Astrocyte of the cerebellum (primary cell): Measurements from ENCODE around the gene UGT1A3.

Experiments
- DNase-seq: peaks from one replicate; pipeline ENCODE4 v3.0.0-alpha.2; 2011; ENCODE audit warnings: low read depth
- H3K4me3 ChIP-seq: 2 replicates; pipeline ENCODE4 v1.5.1; 2011; ENCODE audit warnings: mild to moderate bottlenecking, low read depth, low read length, moderate library complexity
- in situ Hi-C: cut with HindIII; loops from 2 replicates; pipeline ENCODE4 v1.10.0; 2017; ENCODE audit warnings: low sequenced_read_pairs
- TF ChIP-seq, protein P1 (sequence below): IDR thresholded peaks from 2 replicates; pipeline ENCODE4 v1.5.1; 2012; ENCODE audit warnings: low read length, low read depth, moderate library complexity, mild to moderate bottlenecking; ENCODE audit errors: missing control alignments

The UGT1A3 gene

DNA sequence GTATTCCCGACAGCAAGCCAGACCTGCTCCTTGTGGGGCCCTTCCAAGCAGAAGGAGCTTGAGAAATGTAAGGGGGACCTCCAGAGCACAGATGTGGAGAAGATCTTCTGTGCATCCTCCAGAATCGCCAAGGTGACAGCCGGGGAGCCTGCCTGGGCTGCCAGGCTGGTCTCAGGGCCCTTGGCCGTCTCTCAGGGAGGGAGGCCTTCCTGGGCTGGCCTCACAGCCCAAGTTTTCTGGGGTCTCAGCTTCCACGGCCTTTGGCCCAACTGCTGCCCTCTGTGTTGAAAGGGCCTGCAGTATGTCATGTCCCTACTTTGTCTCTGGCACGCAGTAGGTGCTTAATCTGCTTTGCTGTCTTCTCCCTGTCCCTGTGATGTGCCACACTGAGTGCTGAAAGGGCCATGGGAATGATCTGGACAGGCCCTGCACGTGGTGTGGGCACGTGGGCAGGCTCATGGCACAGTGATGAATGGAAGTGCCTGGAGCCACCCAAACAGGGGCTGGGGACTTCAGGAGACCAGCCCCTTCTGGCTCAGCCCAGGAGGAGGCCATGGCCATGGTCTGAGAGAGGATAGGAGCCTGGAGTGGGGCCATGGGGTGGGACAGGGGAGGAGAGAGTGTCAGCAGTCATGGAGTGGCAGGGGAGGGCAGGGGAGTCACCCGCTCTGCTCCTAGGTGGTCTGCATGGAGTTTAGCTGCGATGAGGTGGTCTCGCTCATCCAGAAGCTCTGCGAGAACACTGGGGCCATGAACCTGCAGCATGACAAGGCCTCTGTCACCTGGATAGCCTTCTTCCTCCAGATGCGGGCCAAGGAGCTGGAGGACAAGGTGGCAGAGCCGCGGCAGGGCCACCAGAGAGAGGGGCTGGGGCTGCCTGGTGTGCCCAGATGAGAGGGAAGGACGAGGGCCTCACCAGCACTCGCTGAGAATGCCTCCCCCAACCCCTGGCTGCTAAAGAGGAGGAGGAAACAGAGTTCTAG lies 90.1 kb downstream of the UGT1A3 start:
- no peak for DNase-seq
- H3K4me3 ChIP-seq, result no peak overlapping the region
- in situ Hi-C loops, result no loop called here
- TF ChIP-seq, protein P1, sequence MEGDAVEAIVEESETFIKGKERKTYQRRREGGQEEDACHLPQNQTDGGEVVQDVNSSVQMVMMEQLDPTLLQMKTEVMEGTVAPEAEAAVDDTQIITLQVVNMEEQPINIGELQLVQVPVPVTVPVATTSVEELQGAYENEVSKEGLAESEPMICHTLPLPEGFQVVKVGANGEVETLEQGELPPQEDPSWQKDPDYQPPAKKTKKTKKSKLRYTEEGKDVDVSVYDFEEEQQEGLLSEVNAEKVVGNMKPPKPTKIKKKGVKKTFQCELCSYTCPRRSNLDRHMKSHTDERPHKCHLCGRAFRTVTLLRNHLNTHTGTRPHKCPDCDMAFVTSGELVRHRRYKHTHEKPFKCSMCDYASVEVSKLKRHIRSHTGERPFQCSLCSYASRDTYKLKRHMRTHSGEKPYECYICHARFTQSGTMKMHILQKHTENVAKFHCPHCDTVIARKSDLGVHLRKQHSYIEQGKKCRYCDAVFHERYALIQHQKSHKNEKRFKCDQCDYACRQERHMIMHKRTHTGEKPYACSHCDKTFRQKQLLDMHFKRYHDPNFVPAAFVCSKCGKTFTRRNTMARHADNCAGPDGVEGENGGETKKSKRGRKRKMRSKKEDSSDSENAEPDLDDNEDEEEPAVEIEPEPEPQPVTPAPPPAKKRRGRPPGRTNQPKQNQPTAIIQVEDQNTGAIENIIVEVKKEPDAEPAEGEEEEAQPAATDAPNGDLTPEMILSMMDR, result no peak

- DNase-seq, result no peak
- in situ Hi-C loops, result no loop called here
- TF ChIP-seq, protein P1, result no peak
- no peak overlapping the region for H3K4me3 ChIP-seq
Measured at GRCh38 chr2:233819884-233820773, 91.3 kb downstream of the UGT1A3 start.

DNA sequence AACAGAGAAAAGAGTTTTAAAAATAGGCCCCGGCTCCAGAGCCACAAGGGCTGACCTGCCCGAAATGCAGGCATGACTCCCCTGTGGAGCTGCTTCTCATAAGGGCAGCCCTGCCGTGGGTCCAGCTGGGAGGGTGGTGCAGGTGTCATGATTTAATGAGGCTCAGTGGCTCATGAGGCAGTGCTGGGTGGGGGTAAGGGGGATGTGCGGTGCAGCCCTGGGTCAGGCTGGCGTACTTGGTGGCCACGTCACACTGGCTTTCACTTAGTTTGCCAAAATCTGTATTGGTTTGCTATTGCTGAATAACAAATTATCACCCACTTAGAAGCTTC lies 91.9 kb downstream of the UGT1A3 start:
- DNase-seq, result no peak
- in situ Hi-C loops, result no loop called here
- H3K4me3 ChIP-seq, result no peak overlapping the region

DNA sequence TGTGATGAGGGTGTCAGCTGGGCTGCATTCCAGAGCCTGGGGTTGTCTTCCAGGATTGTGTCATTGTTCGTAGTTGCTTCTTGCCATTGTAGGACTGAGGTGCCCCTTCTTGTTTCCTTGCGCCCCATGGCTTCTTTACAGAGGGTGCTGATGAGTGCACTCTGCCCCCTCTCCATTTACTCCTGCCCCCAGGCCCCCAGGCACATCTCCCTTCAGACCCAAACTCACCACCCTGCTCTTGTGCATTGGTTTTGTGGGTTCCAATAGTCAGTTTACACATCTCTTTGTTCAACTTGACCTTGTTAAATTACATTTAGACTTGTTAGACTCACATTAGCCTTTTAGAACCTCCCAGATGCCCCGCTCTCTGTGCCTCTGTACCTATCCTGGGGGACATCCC lies 92.4 kb downstream of the UGT1A3 start:
- no peak for DNase-seq
- no peak overlapping the region for H3K4me3 ChIP-seq
- in situ Hi-C loops, result no loop called here
- TF ChIP-seq, protein P1, result no peak

More for the DNA sequence above, 91.9 kb downstream of the UGT1A3 start:
- TF ChIP-seq, protein P1, result no peak

DNA sequence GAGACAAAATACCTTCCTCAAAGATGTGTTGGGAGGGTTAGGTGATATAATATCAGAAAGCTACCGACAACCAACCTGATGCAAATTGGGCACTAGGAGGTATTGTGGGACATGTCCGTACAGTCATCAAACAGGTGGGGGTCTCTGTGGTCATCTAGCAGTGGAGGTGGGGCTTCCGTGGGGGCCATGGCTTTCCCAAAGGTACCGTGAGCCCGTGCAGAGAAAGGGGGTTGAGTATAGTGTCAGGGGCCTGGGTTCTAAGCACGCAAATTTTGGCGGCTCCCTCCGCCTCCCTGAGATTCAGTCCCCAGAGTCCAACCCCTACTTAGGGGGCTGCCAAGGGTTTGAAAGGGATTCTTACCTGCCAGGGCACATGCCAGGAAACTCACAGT lies 92.9 kb downstream of the UGT1A3 start:
- TF ChIP-seq, protein P1, result no peak
- in situ Hi-C loops, result no loop called here
- DNase-seq, result no peak
- no peak overlapping the region for H3K4me3 ChIP-seq

GRCh38 chr2:233822101-233822771 lies 93.4 kb downstream of the UGT1A3 start:
- TF ChIP-seq, protein P1, result no peak
- no peak for DNase-seq
- H3K4me3 ChIP-seq, result no peak overlapping the region
- in situ Hi-C loops, result no loop called here
